Endodermal cell (in vitro differentiated cells): ENCODE results near the gene RAC2. TPM values are rescaled to one million over a fixed set of nuclear protein-coding genes. Genes with fewer than 3 reads are reported as not detected.
A peak's percentile ranks its signal among the peaks of the same experiment; 100 is the strongest.

ENCODE experiments used
- DNase-seq: peaks from one replicate; pipeline ENCODE4 v3.0.0-alpha.2; 2017
- H3K27ac ChIP-seq: 2 replicates; pipeline ENCODE4 v1.5.1; 2013; ENCODE audit warnings: mild to moderate bottlenecking, low read depth, low read length, moderate library complexity
- H3K27me3 ChIP-seq: 2 replicates; pipeline ENCODE4 v1.6.1; 2013; ENCODE audit warnings: mild to moderate bottlenecking, low read length, moderate library complexity; ENCODE audit not compliant: insufficient read depth, control insufficient read depth, poor library complexity, severe bottlenecking
- H3K36me3 ChIP-seq: 2 replicates; pipeline ENCODE4 v1.7.0; 2013; ENCODE audit warnings: mild to moderate bottlenecking, low read length, moderate library complexity; ENCODE audit not compliant: control insufficient read depth, insufficient read depth
- H3K4me1 ChIP-seq: one replicate; pipeline ENCODE4 v1.7.0; 2013; ENCODE audit warnings: low read length; ENCODE audit not compliant: control insufficient read depth, insufficient read depth
- H3K4me3 ChIP-seq: 2 replicates; pipeline ENCODE4 v1.5.1; 2013; ENCODE audit warnings: mild to moderate bottlenecking, low read length, moderate library complexity
- H3K9ac ChIP-seq: 2 replicates; pipeline ENCODE4 v1.6.1; 2013; ENCODE audit warnings: mild to moderate bottlenecking, low read length, moderate library complexity; ENCODE audit not compliant: poor library complexity, severe bottlenecking; ENCODE audit errors: extremely low read depth
- H3K9me3 ChIP-seq: 2 replicates; pipeline ENCODE4 v1.6.1; 2013; ENCODE audit warnings: mild to moderate bottlenecking, low read length, moderate library complexity; ENCODE audit not compliant: control insufficient read depth
- H3K27ac Mint-ChIP-seq: 2 replicates; pipeline ENCODE4 v1.8.0; 2020; ENCODE audit warnings: mixed read lengths
- H3K27me3 Mint-ChIP-seq: 2 replicates; pipeline ENCODE4 v1.8.0; 2021; ENCODE audit warnings: mild to moderate bottlenecking, mixed read lengths; ENCODE audit not compliant: insufficient read depth
- H3K36me3 Mint-ChIP-seq: 2 replicates; pipeline ENCODE4 v1.8.0; 2020; ENCODE audit warnings: low read depth, mixed read lengths
- H3K4me1 Mint-ChIP-seq: 2 replicates; pipeline ENCODE4 v1.8.0; 2020; ENCODE audit warnings: mixed read lengths
- H3K4me3 Mint-ChIP-seq: 2 replicates; pipeline ENCODE4 v1.8.0; 2020; ENCODE audit warnings: mild to moderate bottlenecking, moderate library complexity, mixed read lengths
- H3K9me3 Mint-ChIP-seq: 2 replicates; pipeline ENCODE4 v1.8.0; 2020; ENCODE audit warnings: mild to moderate bottlenecking, mixed read lengths
- WGBS, 2 experiments: methylation state at CpG; one replicate each; pipeline versions ENCODE4 v1.1.5 to v1.1.7; 2013; ENCODE audit warnings: missing lambda C conversion rate in 2 of 2, mixed read lengths in 1 of 2; ENCODE audit not compliant: insufficient coverage in 1 of 2, insufficient read length in 1 of 2; 5-methylcytosine and 5-hydroxymethylcytosine counted together
- total RNA-seq, 2 donors: library from RNA; stranded (reverse); fragmentation: NEBNext Ultra II Directional in 1 of 2; extraction: Animal tissue kit (Norgen Biotek cat#: 25700) in 1 of 2; gene quantifications; 2 replicates in 1 of 2; 3 replicates in 1 of 2; pipeline ENCODE4 v1.2.1, GENCODE V29; 2021
- TF ChIP-seq, protein P1 (sequence below): fragments of 200-600 bp; sonication (generic); conservative IDR thresholded peaks from 2 replicates; pipeline ENCODE4 v1.5.0; 2021; ENCODE audit warnings: antibody characterized with exemption, mild to moderate bottlenecking

Gene RAC2
- total RNA-seq, 2 donors from 2014 or later, result 4.5 to 5.6 TPM

DNA sequence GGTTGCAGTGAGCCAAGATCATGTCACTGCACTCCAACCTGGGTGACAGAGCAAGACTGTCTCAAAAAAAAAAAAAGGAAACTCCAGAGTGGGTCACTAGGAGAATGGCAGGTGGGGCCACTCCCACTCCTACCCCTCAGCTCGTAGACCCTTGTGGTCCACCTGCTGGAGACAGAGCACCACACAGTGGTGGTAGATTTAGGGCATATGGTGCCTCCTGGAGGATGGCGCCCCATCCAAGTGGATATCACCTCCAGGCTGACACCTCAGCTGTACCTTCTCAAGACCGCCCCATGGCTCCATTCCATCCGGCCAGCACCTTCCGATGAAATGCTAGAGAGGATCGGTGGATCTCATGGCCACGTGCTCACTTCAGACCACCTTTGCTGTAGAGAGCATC is 44.5 kb upstream of the RAC2 start:
- H3K27me3 Mint-ChIP-seq, result peaks cover 2% of the 10 kb centered on the region
- DNase-seq, result no peak
- H3K4me3 Mint-ChIP-seq, result no peak overlapping the region

DNA sequence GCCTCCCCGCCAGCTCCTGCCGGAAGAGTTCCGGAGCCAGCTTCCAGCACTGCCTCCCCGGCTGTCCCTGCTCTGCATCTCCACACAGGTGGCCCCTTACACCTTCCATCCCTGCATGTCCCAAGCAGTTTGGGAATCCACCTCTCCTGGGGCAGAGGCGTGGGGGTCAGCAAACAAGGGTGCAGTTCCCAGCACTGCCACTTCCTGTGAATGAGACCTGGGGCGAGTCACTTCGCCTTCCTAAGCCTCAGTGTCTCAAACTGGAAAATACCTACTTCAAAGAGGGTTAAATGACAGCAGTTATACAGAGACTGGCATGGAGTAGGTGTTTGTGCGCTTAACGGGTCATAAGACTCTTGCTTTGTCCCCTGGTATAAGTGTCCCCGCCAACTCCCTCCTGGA is 43.5 kb upstream of the RAC2 start:
- H3K36me3 Mint-ChIP-seq, result no peaks in the 10 kb centered on the region

More for the DNA sequence above, 44.5 kb upstream of the RAC2 start:
- no peak overlapping the region for H3K4me3 ChIP-seq
- H3K36me3 Mint-ChIP-seq, result no peaks in the 10 kb centered on the region
- H3K27me3 ChIP-seq, result no peaks in the 10 kb centered on the region
- no peaks in the 10 kb centered on the region for H3K4me1 ChIP-seq
- peaks cover 5% of the 10 kb centered on the region for H3K9me3 Mint-ChIP-seq
- H3K36me3 ChIP-seq, result no peaks in the 10 kb centered on the region
- H3K9ac ChIP-seq, result no peak overlapping the region
- H3K9me3 ChIP-seq, result no peaks in the 10 kb centered on the region
- no peak overlapping the region for H3K27ac Mint-ChIP-seq
- peaks cover 9% of the 10 kb centered on the region for H3K4me1 Mint-ChIP-seq
- TF ChIP-seq, protein P1, sequence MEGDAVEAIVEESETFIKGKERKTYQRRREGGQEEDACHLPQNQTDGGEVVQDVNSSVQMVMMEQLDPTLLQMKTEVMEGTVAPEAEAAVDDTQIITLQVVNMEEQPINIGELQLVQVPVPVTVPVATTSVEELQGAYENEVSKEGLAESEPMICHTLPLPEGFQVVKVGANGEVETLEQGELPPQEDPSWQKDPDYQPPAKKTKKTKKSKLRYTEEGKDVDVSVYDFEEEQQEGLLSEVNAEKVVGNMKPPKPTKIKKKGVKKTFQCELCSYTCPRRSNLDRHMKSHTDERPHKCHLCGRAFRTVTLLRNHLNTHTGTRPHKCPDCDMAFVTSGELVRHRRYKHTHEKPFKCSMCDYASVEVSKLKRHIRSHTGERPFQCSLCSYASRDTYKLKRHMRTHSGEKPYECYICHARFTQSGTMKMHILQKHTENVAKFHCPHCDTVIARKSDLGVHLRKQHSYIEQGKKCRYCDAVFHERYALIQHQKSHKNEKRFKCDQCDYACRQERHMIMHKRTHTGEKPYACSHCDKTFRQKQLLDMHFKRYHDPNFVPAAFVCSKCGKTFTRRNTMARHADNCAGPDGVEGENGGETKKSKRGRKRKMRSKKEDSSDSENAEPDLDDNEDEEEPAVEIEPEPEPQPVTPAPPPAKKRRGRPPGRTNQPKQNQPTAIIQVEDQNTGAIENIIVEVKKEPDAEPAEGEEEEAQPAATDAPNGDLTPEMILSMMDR, result peak; percentile 41
- WGBS, 2 experiments, result 90 to 93% methylated on average over 6 to 7 of the region's 7 CpGs
- H3K27ac ChIP-seq, result no peak overlapping the region

DNA sequence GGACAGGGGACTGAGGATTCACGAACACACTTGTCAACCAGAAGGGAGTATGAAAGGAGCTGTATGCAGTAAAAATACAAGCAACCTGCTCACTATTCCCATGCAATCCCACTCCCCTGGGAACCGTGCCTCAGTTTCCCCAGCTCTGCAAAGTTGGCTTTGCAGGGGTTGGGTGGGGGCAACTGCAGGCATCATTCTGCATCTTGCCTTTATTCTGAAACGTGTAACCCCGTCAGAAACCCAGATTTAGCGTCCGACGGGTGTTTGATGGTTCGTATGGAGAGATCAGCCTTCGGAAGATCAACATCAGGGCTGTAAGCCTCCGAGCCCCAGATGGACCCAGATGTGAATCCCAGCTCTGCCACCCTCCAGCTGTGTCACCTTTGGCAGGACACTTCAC is 41.9 kb upstream of the RAC2 start:
- Histone ChIP-seq H3K36me3 (no peaks in the 10 kb centered on the region), H3K27me3 (no peaks in the 10 kb centered on the region), H3K9me3 (no peaks in the 10 kb centered on the region), H3K4me3 (no peak overlapping the region), H3K4me1 (no peaks in the 10 kb centered on the region), H3K9ac (no peak overlapping the region), H3K27ac (no peak overlapping the region)
- Mint-ChIP-seq H3K27me3 (peaks cover 2% of the 10 kb centered on the region), H3K4me3 (no peak overlapping the region), H3K9me3 (no peaks in the 10 kb centered on the region), H3K27ac (no peak overlapping the region), H3K36me3 (no peaks in the 10 kb centered on the region), H3K4me1 (peaks cover 4% of the 10 kb centered on the region)
- 91% methylated on average over 8 to 9 of the region's 10 CpGs for WGBS, 2 experiments
- DNase-seq, result no peak
- TF ChIP-seq, protein P1, result no peak

More for the DNA sequence above, 43.5 kb upstream of the RAC2 start:
- Histone ChIP-seq H3K36me3 (no peaks in the 10 kb centered on the region), H3K27me3 (no peaks in the 10 kb centered on the region), H3K4me1 (no peaks in the 10 kb centered on the region), H3K4me3 (no peak overlapping the region), H3K9me3 (no peaks in the 10 kb centered on the region), H3K27ac (no peak overlapping the region), H3K9ac (no peak overlapping the region)
- Mint-ChIP-seq H3K9me3 (peaks cover 5% of the 10 kb centered on the region), H3K4me1 (peaks cover 6% of the 10 kb centered on the region), H3K4me3 (no peak overlapping the region), H3K27me3 (peaks cover 2% of the 10 kb centered on the region), H3K27ac (no peak overlapping the region)
- 92 to 98% methylated on average over 8 to 10 of the region's 10 CpGs for WGBS, 2 experiments
- DNase-seq, result no peak
- TF ChIP-seq, protein P1, result peak; percentile 19
